PFSK-1 (cell line): ENCODE data around the gene TRAK1.

ENCODE experiments used
- POLR2AphosphoS5 ChIP-seq: IDR thresholded peaks from 2 replicates; pipeline ENCODE4 v1.6.1; 2012; ENCODE audit warnings: low read depth, mild to moderate bottlenecking, control low read depth, low read length, moderate library complexity
- REST ChIP-seq, 2 experiments: IDR thresholded peaks; 2 replicates each; pipeline versions ENCODE4 v1.6.1 to v1.8.0; 2011 to 2012; ENCODE audit warnings: low read depth in 2 of 2, low read length in 2 of 2, control low read depth in 1 of 2, inconsistent platforms in 1 of 2, mild to moderate bottlenecking in 1 of 2, moderate library complexity in 1 of 2; ENCODE audit not compliant: insufficient read depth in 1 of 2
- SIN3A ChIP-seq: IDR thresholded peaks from 2 replicates; pipeline ENCODE4 v1.6.1; 2012; ENCODE audit warnings: mild to moderate bottlenecking, low read length, moderate library complexity, borderline replicate concordance; ENCODE audit not compliant: insufficient read depth
- TAF1 ChIP-seq: IDR thresholded peaks from 2 replicates; pipeline ENCODE4 v1.6.1; 2012; ENCODE audit warnings: low read length, control low read depth, borderline replicate concordance; ENCODE audit not compliant: insufficient read depth

- no peak for TF ChIP-seq REST (IDR thresholded peaks at IDR 0.05; ENCODE audit: insufficient read depth in 1 of 2, low read depth in 2 of 2, low read length in 2 of 2)
- TF ChIP-seq SIN3A, result no peak
- no peak for TF ChIP-seq TAF1
- TF ChIP-seq POLR2AphosphoS5, result no peak
Measured at GRCh38 chr3:42192334-42193200, 101.4 kb downstream of the TRAK1 start.
